ENCODE measurements around the gene RGS12. TPM values are rescaled to one million over a fixed set of nuclear protein-coding genes. Genes with fewer than 3 reads are reported as not detected.

Gene RGS12, protein sequence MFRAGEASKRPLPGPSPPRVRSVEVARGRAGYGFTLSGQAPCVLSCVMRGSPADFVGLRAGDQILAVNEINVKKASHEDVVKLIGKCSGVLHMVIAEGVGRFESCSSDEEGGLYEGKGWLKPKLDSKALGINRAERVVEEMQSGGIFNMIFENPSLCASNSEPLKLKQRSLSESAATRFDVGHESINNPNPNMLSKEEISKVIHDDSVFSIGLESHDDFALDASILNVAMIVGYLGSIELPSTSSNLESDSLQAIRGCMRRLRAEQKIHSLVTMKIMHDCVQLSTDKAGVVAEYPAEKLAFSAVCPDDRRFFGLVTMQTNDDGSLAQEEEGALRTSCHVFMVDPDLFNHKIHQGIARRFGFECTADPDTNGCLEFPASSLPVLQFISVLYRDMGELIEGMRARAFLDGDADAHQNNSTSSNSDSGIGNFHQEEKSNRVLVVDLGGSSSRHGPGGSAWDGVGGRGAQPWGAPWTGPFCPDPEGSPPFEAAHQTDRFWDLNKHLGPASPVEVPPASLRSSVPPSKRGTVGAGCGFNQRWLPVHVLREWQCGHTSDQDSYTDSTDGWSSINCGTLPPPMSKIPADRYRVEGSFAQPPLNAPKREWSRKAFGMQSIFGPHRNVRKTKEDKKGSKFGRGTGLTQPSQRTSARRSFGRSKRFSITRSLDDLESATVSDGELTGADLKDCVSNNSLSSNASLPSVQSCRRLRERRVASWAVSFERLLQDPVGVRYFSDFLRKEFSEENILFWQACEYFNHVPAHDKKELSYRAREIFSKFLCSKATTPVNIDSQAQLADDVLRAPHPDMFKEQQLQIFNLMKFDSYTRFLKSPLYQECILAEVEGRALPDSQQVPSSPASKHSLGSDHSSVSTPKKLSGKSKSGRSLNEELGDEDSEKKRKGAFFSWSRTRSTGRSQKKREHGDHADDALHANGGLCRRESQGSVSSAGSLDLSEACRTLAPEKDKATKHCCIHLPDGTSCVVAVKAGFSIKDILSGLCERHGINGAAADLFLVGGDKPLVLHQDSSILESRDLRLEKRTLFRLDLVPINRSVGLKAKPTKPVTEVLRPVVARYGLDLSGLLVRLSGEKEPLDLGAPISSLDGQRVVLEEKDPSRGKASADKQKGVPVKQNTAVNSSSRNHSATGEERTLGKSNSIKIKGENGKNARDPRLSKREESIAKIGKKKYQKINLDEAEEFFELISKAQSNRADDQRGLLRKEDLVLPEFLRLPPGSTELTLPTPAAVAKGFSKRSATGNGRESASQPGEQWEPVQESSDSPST (N-terminal part only)
- total RNA-seq (ENCODE audit: low replicate concordance): 15.1 and 36.7 TPM in 2 replicates

DNA sequence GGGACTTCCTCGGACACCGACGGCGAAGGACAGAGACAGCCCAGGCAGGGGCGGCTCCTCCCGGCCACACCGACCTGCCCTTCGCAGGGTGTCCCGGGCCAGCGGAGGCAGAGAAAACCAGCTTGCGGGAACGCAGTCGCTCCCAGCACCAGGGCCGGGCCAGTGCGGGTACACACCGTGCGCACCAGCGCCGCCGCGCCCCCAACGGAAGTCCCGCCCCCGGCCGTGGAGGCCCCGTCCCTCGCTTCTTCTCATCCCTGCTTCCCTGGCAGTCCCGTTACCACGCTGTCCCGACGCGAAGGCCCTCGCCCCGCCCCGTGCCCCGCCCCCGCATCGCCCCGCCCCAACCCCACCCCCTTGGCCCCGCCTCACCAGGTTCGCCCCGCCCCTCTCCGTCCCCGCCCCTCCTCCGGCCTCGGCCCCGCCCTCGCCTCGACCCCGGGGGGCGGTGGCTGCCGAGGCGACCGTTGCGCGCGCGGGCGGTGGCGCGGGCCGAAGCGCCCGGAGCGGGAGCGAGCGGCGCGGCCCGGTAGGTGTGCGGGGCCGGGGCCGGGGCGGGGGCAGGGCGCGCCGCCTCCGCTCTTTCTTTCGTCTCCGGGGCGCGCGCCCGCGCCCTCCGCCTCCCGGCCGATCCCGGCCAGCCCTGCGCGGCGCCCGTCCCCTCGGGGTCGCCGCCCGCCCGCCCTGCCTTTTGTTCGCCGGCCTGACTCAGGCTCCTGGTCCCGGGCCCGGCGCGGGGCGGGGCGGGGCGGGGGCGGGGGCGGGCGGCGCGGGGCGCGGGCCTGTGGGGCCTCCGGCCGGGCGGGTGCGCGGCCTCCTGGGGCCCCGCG lies at the start of gene RGS12:
TSS of gene RGS12 (plus strand) at position 451 of the 830 bp plus-strand sequence. CDS start 23,150 bp downstream, outside the sequence.
- peak within 1 kb of the TSS; percentile 86 for H3K4me3 ChIP-seq (ENCODE audit: low read depth, low read length)
- TF ChIP-seq, protein P1, sequence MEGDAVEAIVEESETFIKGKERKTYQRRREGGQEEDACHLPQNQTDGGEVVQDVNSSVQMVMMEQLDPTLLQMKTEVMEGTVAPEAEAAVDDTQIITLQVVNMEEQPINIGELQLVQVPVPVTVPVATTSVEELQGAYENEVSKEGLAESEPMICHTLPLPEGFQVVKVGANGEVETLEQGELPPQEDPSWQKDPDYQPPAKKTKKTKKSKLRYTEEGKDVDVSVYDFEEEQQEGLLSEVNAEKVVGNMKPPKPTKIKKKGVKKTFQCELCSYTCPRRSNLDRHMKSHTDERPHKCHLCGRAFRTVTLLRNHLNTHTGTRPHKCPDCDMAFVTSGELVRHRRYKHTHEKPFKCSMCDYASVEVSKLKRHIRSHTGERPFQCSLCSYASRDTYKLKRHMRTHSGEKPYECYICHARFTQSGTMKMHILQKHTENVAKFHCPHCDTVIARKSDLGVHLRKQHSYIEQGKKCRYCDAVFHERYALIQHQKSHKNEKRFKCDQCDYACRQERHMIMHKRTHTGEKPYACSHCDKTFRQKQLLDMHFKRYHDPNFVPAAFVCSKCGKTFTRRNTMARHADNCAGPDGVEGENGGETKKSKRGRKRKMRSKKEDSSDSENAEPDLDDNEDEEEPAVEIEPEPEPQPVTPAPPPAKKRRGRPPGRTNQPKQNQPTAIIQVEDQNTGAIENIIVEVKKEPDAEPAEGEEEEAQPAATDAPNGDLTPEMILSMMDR (IDR thresholded peaks at IDR 0.05; ENCODE audit: insufficient read depth, low read length): no peak
- DNase-seq (ENCODE audit: low read depth): peak; percentile 90

DNA sequence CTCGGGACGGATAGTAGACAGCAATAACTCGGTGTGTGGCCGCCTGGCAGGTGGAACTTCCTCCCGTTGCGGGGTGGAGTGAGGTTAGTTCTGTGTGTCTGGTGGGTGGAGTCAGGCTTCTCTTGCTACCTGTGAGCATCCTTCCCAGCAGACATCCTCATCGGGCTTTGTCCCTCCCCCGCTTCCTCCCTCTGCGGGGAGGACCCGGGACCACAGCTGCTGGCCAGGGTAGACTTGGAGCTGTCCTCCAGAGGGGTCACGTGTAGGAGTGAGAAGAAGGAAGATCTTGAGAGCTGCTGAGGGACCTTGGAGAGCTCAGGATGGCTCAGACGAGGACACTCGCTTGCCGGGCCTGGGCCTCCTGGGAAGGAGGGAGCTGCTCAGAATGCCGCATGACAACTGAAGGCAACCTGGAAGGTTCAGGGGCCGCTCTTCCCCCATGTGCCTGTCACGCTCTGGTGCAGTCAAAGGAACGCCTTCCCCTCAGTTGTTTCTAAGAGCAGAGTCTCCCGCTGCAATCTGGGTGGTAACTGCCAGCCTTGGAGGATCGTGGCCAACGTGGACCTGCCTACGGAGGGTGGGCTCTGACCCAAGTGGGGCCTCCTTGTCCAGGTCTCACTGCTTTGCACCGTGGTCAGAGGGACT lies 49.6 kb upstream of the RGS12 start:
- no peak overlapping the region for H3K4me3 ChIP-seq (ENCODE audit: low read depth, low read length)
- TF ChIP-seq, protein P1 (IDR thresholded peaks at IDR 0.05; ENCODE audit: insufficient read depth, low read length): no peak
- DNase-seq (ENCODE audit: low read depth): no peak

DNA sequence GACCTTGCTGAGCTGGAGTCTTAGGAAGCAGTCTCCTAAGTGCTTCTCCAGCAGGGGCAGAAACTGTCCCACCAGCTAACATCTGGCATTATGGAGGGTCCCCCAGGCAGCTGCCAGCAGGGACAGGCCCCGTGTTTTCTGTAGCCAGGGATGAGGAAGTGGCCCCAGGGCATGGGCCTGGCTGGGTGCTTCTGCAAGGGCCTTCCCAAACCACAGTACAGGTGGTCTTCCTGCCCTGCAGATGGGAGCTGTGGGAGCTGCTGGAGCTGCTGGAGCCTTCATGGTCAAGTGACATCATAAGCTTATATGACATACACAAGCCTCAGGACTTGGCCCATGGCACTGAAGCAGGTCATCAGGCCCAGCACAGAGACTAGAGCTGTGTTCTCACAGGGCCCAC lies 48.8 kb upstream of the RGS12 start:
- no peak for DNase-seq (ENCODE audit: low read depth)
- no peak overlapping the region for H3K4me3 ChIP-seq (ENCODE audit: low read depth, low read length)
- TF ChIP-seq, protein P1 (IDR thresholded peaks at IDR 0.05; ENCODE audit: insufficient read depth, low read length): no peak

DNA sequence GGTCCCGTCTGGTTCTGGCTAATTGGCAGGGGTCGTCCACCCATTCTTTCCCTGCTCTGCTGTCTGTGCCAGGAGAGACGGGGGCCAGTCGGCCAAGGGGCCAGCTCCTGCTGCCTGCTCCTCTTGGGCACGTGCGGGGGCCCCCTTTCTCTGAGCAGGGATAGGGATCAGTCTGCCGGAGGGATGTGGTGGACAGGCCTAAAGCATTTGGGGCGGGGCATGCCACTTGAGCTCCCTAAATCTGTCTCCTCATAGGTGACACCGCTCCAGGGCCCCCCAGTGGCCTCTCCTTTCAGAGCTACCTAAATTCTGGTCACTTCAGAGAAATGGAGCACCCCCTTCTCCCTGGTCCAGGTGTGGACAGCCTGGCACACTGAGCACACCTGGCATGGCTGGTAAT lies 48.1 kb upstream of the RGS12 start:
- no peak overlapping the region for H3K4me3 ChIP-seq (ENCODE audit: low read depth, low read length)
- TF ChIP-seq, protein P1 (IDR thresholded peaks at IDR 0.05; ENCODE audit: insufficient read depth, low read length): no peak
- DNase-seq (ENCODE audit: low read depth): no peak

DNA sequence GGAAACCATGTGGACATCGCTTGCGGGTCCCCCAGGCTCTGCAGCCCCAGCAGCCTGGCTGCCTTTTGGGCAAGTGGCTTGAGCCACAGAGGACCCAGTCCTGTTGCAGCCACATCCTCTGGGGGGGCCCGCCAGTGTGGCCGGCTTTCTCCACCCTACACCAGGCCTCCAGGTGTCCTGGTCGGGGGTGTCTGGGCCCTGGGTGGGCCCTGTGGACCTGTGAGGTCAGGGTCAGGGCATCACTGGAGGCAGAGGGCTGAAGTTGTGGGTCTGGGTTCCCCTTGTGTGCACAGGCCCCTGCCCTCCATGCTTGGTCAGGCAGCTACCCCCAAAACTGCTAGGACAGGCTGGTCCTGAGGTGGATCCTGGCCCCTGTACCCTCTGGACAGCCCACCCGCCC lies 47.1 kb upstream of the RGS12 start:
- no peak overlapping the region for H3K4me3 ChIP-seq (ENCODE audit: low read depth, low read length)
- TF ChIP-seq, protein P1 (IDR thresholded peaks at IDR 0.05; ENCODE audit: insufficient read depth, low read length): no peak
- DNase-seq (ENCODE audit: low read depth): no peak
